DND-41 (cell line): Measurements from ENCODE around the gene GALNT13.

Source experiments
- ATAC-seq: fragments of 200-7000 bp; cut with Tn5 transposase; 3 replicates; pipeline ENCODE4 v1.9.1; 2021; ENCODE audit warnings: low read depth; ENCODE audit not compliant: insufficient read depth
- DNase-seq: peaks from one replicate; pipeline ENCODE4 v3.0.0-alpha.2; 2020
- H2AFZ ChIP-seq: 2 replicates; pipeline ENCODE4 v1.6.0; 2012; ENCODE audit warnings: low read depth, low read length
- H3K27ac ChIP-seq: 2 replicates; pipeline ENCODE4 v1.5.1; 2012; ENCODE audit warnings: low read length, inconsistent platforms
- H3K27me3 ChIP-seq: fragments of 200-600 bp; sonication (generic); 2 replicates; pipeline ENCODE4 v1.6.0; 2012; ENCODE audit warnings: low read length, mild to moderate bottlenecking, inconsistent platforms; ENCODE audit not compliant: insufficient read depth, poor library complexity
- H3K36me3 ChIP-seq: 2 replicates; pipeline ENCODE4 v1.5.1; 2012; ENCODE audit warnings: low read length, inconsistent platforms; ENCODE audit not compliant: insufficient read depth
- H3K4me1 ChIP-seq: 2 replicates; pipeline ENCODE4 v1.5.1; 2012; ENCODE audit warnings: mild to moderate bottlenecking, low read length; ENCODE audit not compliant: insufficient read depth
- H3K4me2 ChIP-seq: 2 replicates; pipeline ENCODE4 v1.6.0; 2012; ENCODE audit warnings: mild to moderate bottlenecking, moderate library complexity, low read length, inconsistent platforms; ENCODE audit not compliant: insufficient read depth
- H3K4me3 ChIP-seq, 2 experiments: fragments of 200-600 bp in 1 of 2; shearing (Covaris generic) in 1 of 2; 2 replicates each; pipeline ENCODE4 v1.5.1; 2012 to 2016; ENCODE audit warnings: inconsistent platforms in 2 of 2, low read length in 2 of 2, mild to moderate bottlenecking in 2 of 2, low read depth in 1 of 2, moderate library complexity in 1 of 2
- H3K79me2 ChIP-seq: 2 replicates; pipeline ENCODE4 v1.6.0; 2012; ENCODE audit warnings: low read length, inconsistent platforms; ENCODE audit not compliant: insufficient read depth
- H3K9ac ChIP-seq: 2 replicates; pipeline ENCODE4 v1.6.0; 2012; ENCODE audit warnings: low read depth, mild to moderate bottlenecking, inconsistent platforms, low read length, moderate library complexity
- H3K9me3 ChIP-seq: 2 replicates; pipeline ENCODE4 v1.5.1; 2012; ENCODE audit warnings: low read length, moderate library complexity, mild to moderate bottlenecking, inconsistent platforms; ENCODE audit not compliant: insufficient read depth, severe bottlenecking
- H4K20me1 ChIP-seq: 2 replicates; pipeline ENCODE4 v1.6.0; 2012; ENCODE audit warnings: low read length; ENCODE audit not compliant: insufficient read depth
- CTCF ChIP-seq: IDR thresholded peaks from 2 replicates; pipeline ENCODE4 v1.5.1; 2012; ENCODE audit warnings: borderline replicate concordance, low read length, moderate library complexity, mild to moderate bottlenecking; ENCODE audit not compliant: poor library complexity, severe bottlenecking; ENCODE audit errors: extremely low read depth
- EZH2 ChIP-seq: IDR thresholded peaks from 3 replicates; pipeline ENCODE4 v1.6.1; 2012; ENCODE audit warnings: borderline replicate concordance, low read depth, mild to moderate bottlenecking, moderate library complexity, low read length, inconsistent platforms; ENCODE audit not compliant: severe bottlenecking

Gene GALNT13

GRCh38 chr2:154336201-154336600, 464.5 kb downstream of the GALNT13 start:
- ATAC-seq: no peak
- Histone ChIP-seq H3K9me3 (no peaks in the 10 kb centered on the region), H3K4me2 (no peak overlapping the region), H3K4me3 (no peak overlapping the region), H2AFZ (no peak overlapping the region), H3K4me1 (no peaks in the 10 kb centered on the region), H3K27me3 (no peaks in the 10 kb centered on the region), H3K27ac (no peak overlapping the region), H3K79me2 (no peaks in the 10 kb centered on the region), H3K36me3 (no peaks in the 10 kb centered on the region), H4K20me1 (no peaks in the 10 kb centered on the region), H3K9ac (no peak overlapping the region)
- DNase-seq: no peak
- no peak for TF ChIP-seq EZH2
- TF ChIP-seq CTCF: no peak

- no peaks in the 10 kb centered on the region for H3K79me2 ChIP-seq
Observed at GRCh38 chr2:154338352-154338967, 466.7 kb downstream of the GALNT13 start.

GRCh38 chr2:154343282-154343681, 471.6 kb downstream of the GALNT13 start:
- Histone ChIP-seq H3K9ac (no peak overlapping the region), H3K4me2 (no peak overlapping the region), H3K4me3 (no peak overlapping the region), H3K9me3 (no peaks in the 10 kb centered on the region), H2AFZ (no peak overlapping the region), H3K27ac (no peak overlapping the region), H3K4me1 (no peaks in the 10 kb centered on the region), H3K27me3 (no peaks in the 10 kb centered on the region), H4K20me1 (no peaks in the 10 kb centered on the region), H3K36me3 (no peaks in the 10 kb centered on the region), H3K79me2 (no peaks in the 10 kb centered on the region)
- TF ChIP-seq CTCF (no peak), EZH2 (no peak)
- ATAC-seq (no peak), DNase-seq (no peak)

More at GRCh38 chr2:154338352-154338967, 466.7 kb downstream of the GALNT13 start:
- no peak overlapping the region for H3K27ac ChIP-seq
- no peaks in the 10 kb centered on the region for H3K27me3 ChIP-seq
- no peaks in the 10 kb centered on the region for H3K36me3 ChIP-seq
- no peak overlapping the region for H3K4me2 ChIP-seq
- TF ChIP-seq EZH2: no peak
- TF ChIP-seq CTCF: no peak
- ATAC-seq: no peak
- no peak for DNase-seq
- no peak overlapping the region for H3K9ac ChIP-seq
- no peaks in the 10 kb centered on the region for H4K20me1 ChIP-seq
- H2AFZ ChIP-seq: no peak overlapping the region
- H3K4me1 ChIP-seq: no peaks in the 10 kb centered on the region
- H3K9me3 ChIP-seq: no peaks in the 10 kb centered on the region
- H3K4me3 ChIP-seq: no peak overlapping the region
